Rectal smooth muscle tissue (tissue), 1 donor: Measurements from ENCODE around the gene DDR2.
"Not testable (repeated sequence)": the region's sequence is repeated elsewhere in the genome, so short reads cannot be mapped to it uniquely, and the experiment has no call there.

Experiments
- H3K27ac ChIP-seq: one replicate; pipeline ENCODE4 v1.7.0; 2013; ENCODE audit warnings: low read depth, low read length, inconsistent platforms
- H3K27me3 ChIP-seq: one replicate; pipeline ENCODE4 v1.7.0; 2013; ENCODE audit warnings: low read length; ENCODE audit not compliant: control insufficient read depth, insufficient read depth
- H3K36me3 ChIP-seq: one replicate; pipeline ENCODE4 v1.7.0; 2013; ENCODE audit warnings: low read length; ENCODE audit not compliant: control insufficient read depth, insufficient read depth
- H3K4me1 ChIP-seq: one replicate; pipeline ENCODE4 v1.7.0; 2013; ENCODE audit warnings: low read length; ENCODE audit not compliant: control insufficient read depth, insufficient read depth
- H3K4me3 ChIP-seq: one replicate; pipeline ENCODE4 v1.7.0; 2013; ENCODE audit warnings: low read length
- H3K9ac ChIP-seq: one replicate; pipeline ENCODE4 v1.7.0; 2013; ENCODE audit warnings: low read length

Gene DDR2

DNA sequence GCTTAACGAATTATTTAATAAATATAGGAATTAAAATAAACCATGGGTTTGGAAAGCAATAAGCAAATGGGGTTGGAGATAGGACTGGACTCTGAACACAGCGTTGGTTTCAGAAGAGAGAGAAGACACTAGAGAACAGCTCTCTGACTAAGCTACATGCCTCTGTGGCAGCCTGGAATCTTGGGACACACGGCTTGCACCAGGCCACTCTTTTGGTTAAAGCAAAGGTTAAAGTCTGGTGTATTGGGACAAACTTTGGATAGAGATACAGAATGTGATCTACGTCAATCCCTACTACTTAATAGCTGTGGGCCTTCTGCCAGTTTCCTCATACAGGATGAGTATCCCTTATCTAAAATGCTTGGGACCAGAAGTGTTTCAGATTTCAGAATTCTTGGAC is 108.5 kb downstream of the DDR2 start:
- H3K27ac ChIP-seq, result no peak overlapping the region
- no peaks in the 10 kb centered on the region for H3K27me3 ChIP-seq
- no peak overlapping the region for H3K4me3 ChIP-seq
- no peak overlapping the region for H3K9ac ChIP-seq
- H3K36me3 ChIP-seq, result no peaks in the 10 kb centered on the region
- no peaks in the 10 kb centered on the region for H3K4me1 ChIP-seq

DNA sequence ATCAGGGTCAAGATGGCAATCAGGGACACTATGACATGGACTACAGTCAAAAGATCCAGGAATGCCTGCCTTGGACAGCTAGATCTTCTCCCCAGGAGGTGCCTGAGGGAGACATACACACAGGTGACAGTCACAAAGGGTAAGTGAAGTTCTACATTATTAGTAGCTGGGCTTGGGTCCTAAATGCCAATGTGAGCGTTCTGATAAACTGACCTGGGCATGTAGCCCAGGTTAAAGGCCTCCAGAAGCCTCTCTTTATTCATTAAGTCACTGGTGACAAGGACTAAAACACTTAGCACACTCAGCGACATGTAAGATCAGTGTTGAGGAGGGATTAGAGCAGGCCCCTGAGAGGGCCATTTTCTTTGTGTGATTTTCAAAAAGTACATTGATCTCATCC is 109.3 kb downstream of the DDR2 start:
- Histone ChIP-seq H3K4me3 (no peak overlapping the region), H3K27ac (no peak overlapping the region), H3K36me3 (no peaks in the 10 kb centered on the region), H3K27me3 (no peaks in the 10 kb centered on the region), H3K4me1 (no peaks in the 10 kb centered on the region), H3K9ac (no peak overlapping the region)

DNA sequence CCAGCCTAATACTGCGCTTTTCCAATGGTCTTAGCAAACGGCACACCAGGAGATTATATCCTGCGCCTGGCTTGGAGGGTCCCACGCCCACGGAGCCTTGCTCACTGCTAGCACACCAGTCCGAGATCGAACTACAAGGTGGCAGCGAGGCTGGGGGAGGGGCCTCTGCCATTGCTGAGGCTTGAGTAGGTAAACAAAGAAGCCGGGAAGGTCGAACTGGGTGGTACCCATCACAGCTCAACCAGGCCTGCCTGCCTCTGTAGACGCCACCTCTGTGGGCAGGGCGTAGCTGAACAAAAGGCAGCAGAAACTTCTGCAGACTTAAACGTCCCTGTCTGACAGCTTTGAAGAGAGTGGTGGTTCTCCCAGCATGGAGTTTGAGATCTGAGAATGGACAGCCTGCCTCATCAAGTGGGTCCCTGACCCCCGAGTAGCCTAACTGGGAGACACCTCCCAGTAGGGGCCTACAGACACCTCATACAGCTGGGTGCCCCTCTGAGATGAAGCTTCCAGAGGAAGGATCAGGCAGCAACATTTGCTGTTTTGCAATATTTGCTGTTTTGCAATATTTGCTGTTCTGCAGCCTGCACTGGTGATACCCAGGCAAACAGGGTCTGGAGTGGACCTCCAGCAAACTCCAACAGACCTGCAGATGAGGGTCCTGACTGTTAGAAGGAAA is 114.1 kb downstream of the DDR2 start:
- H3K9ac ChIP-seq, H3K4me3 ChIP-seq, H3K36me3 ChIP-seq, H3K4me1 ChIP-seq, H3K27ac ChIP-seq, H3K27me3 ChIP-seq: not testable (repeated sequence)

DNA sequence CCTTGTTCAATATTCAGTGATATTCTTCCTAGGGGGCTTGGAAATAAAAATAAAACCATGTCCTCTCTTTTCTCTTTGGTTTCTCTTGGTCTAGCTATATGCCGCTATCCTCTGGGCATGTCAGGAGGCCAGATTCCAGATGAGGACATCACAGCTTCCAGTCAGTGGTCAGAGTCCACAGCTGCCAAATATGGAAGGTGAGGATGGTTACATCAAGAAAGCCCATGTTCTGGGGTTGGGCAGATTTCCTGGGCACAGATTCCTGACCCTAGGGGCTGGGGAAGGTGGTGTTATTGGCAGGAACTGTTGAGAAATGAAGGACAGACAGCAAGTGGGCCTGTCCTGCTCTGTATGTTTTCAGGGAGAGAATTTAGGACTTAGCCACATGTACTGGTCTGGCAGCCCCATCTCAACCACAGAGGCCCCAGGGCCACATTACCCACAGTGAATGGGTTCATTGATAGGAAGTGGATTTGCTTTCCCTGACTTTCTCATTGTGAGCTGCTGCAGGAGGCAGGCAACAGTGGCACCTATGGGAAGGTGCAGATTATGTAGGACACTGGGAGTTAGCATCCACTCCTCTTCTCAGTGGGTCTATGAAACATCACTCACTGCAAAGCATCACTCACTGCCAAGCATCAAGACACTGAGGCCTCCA is 120.9 kb downstream of the DDR2 start:
- H3K27ac ChIP-seq, result no peak overlapping the region
- H3K27me3 ChIP-seq, result no peaks in the 10 kb centered on the region
- no peak overlapping the region for H3K9ac ChIP-seq
- H3K4me3 ChIP-seq, result no peak overlapping the region
- no peaks in the 10 kb centered on the region for H3K4me1 ChIP-seq
- peaks cover 6% of the 10 kb centered on the region for H3K36me3 ChIP-seq

DNA sequence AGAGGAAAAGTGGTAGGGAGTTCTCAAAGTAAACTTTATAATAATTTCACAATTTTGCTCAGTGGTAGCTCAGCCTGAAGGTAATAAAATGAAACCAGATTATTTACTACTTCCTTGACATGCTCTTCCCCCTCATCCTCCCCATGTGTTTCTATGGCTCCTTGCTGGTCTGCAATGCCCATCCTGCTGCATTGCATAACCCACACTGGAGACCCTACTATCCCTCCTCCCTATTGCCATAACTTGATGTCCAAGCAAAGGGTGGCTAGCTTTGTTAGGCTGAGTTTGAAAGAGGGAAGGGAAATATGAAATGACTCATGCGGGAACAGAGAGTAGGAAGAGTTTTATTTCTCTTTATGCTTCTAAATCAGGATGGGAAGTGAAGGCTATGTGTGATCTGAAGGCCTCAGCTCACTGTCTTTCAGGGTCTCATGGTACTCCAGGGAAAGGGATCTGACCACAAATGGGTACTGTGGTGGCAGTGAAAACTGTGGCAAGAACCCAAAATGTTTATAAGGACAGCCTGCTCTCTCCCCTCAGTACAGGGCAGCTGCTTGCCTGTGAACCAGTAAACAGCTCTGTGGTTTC is 121.8 kb downstream of the DDR2 start:
- no peaks in the 10 kb centered on the region for H3K4me1 ChIP-seq
- H3K4me3 ChIP-seq, result no peak overlapping the region
- peaks cover 6% of the 10 kb centered on the region for H3K36me3 ChIP-seq
- H3K9ac ChIP-seq, result no peak overlapping the region
- H3K27ac ChIP-seq, result no peak overlapping the region
- H3K27me3 ChIP-seq, result no peaks in the 10 kb centered on the region

DNA sequence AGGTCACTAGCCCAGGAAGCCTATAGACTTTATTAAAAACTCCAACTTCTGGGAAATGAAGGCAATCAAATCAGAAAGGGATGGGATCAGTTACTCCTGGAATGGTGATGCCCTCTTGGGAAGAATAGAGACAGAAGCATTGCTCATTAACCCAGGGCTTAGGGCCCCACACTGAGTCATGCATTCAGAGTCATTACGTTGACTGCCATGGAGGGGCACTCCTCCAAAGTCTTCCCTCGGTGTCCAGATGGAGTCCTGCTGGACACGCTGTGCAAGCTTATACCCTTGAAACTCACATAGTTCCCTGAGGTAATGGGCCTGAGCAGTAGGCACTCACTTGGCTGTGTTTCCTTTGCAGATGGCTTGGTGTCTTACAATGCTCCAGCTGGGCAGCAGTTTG is 123.0 kb downstream of the DDR2 start:
- Histone ChIP-seq H3K27me3 (no peaks in the 10 kb centered on the region), H3K4me1 (no peaks in the 10 kb centered on the region), H3K27ac (no peak overlapping the region), H3K4me3 (no peak overlapping the region), H3K9ac (no peak overlapping the region), H3K36me3 (peaks cover 8% of the 10 kb centered on the region)

DNA sequence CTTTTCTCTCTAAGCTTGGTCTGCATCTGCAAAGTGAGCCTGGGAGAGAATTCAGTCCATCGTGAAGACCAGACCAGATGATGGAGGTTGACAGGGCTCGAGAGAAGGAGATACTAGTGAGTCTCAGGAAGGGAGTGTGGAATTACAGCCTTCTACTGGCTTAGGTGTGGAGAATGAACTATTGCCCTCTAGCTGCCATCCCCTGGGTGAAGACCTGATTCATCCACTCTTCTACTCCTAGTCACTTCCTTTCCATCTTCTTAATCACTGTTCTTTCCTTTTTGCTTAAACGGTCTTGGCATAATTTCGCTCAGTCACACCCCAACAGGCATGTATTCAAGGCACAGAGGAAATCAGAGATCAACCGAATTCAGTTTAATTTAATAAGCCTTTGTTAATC is 124.3 kb downstream of the DDR2 start:
- H3K27me3 ChIP-seq, result no peaks in the 10 kb centered on the region
- no peak overlapping the region for H3K4me3 ChIP-seq
- H3K36me3 ChIP-seq, result peaks cover 14% of the 10 kb centered on the region
- H3K27ac ChIP-seq, result no peak overlapping the region
- no peaks in the 10 kb centered on the region for H3K4me1 ChIP-seq
- no peak overlapping the region for H3K9ac ChIP-seq

DNA sequence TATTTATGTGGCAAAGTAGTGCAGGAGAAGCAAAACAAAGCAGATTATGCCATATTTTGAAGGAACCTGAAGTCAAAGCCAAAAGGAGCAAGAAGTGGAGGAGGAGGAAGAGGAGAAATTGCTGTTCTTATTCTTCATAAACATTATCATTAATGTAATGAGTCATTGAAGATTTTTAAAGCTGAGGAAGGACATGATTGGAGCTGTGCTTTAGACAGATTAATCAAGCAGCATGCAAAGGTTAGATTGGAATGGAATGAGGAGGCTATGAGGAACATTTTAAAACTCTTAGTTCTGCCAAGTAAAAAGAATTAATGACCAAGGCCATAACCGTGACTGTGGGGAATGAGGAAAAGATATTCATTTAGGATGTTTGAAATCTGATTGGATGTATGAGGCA is 125.2 kb downstream of the DDR2 start:
- Histone ChIP-seq H3K4me3 (no peak overlapping the region), H3K4me1 (no peaks in the 10 kb centered on the region), H3K9ac (no peak overlapping the region), H3K27me3 (no peaks in the 10 kb centered on the region), H3K36me3 (peaks cover 14% of the 10 kb centered on the region), H3K27ac (no peak overlapping the region)

DNA sequence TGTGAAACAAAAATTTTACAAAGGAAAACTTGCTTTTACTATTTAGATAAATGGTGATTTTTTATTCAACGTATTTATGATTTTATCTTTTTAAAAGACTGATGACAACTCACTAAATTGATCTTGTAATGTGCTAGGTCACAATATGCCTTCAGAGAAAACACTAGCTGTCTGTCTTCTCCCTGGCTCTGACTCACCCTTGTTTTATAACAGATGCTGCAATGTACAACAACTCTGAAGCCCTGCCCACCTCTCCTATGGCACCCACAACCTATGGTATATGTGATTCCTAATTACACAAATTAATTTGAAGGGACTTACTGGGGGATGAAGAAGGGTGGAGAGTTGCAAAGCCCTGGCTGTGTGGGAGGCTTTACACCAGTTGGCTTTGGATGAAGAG is 133.5 kb downstream of the DDR2 start:
- Histone ChIP-seq H3K27me3 (no peaks in the 10 kb centered on the region), H3K36me3 (peaks cover 10% of the 10 kb centered on the region), H3K9ac (no peak overlapping the region), H3K4me3 (no peak overlapping the region), H3K27ac (no peak overlapping the region), H3K4me1 (no peaks in the 10 kb centered on the region)

DNA sequence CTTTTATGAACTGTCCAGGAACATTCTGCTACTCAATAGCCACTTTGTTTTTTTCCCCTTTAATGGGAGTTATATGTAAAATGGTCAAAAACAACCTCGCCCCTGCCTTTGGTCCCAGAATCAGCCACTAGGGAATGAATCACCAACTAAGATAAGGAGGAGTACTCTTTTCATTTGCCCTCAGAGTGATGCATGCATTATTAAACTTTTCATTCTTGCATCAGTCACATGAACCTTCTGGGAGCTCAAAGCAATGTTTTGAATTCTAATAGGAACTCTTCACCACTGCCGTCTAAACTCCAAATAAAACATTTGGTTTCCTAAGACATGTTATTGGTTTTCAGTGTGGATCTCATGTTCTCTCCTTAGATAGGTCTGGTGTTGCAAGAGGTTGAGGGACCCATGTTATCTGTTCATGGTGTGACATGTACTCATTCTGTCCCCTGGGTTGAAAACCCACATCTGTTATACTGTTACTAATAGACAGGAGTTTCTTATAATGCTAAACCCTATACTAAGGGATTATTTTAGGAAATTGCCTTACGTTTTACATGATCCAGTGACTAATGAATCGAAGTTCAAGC is 140.4 kb downstream of the DDR2 start:
- Histone ChIP-seq H3K9ac (no peak overlapping the region), H3K36me3 (peaks cover 4% of the 10 kb centered on the region), H3K4me1 (no peaks in the 10 kb centered on the region), H3K27ac (no peak overlapping the region), H3K4me3 (no peak overlapping the region), H3K27me3 (no peaks in the 10 kb centered on the region)

DNA sequence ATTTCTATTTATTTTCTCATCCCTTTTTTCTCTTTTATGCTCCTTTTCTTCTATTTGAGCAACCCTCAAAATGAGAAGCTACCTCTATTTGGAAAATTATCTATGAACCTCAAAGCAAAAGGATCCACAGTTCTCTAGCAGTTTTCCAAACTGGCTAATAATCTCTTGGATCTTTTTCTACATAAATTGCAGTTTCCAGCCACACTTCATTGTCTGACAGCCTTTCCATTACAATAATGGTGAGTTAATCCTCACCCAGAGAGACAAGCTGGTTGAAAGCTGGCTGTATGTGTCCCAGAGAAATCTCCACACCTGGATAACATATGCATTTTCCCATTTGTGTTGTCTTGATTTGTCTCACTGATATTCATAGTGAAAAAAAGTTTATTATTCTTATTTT is 141.7 kb downstream of the DDR2 start:
- H3K27me3 ChIP-seq, result no peaks in the 10 kb centered on the region
- H3K4me1 ChIP-seq, result no peaks in the 10 kb centered on the region
- H3K27ac ChIP-seq, result no peak overlapping the region
- no peak overlapping the region for H3K9ac ChIP-seq
- H3K4me3 ChIP-seq, result no peak overlapping the region
- H3K36me3 ChIP-seq, result peaks cover 9% of the 10 kb centered on the region

DNA sequence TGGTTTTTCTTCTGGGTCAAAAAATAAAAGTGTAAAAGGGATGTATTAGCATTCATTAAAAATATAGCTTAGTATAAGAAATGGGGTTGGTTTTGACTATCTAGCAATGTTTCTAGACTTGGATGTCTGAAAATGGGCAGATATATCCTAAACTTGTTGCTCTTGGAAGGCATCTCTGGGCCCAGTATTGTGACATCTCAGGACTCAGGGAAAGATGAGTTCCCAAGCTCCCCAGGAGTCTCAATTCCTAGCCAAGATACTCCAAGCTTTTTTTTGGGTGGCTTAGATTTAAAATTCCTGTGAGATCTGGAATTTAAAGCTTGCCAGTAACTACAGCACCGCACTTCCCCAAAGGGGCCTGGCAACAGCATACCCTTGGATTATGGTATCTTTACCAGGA is 146.8 kb downstream of the DDR2 start:
- no peak overlapping the region for H3K4me3 ChIP-seq
- no peak overlapping the region for H3K27ac ChIP-seq
- H3K9ac ChIP-seq, result no peak overlapping the region
- no peaks in the 10 kb centered on the region for H3K27me3 ChIP-seq
- H3K36me3 ChIP-seq, result peaks cover 11% of the 10 kb centered on the region
- H3K4me1 ChIP-seq, result no peaks in the 10 kb centered on the region
